Heart right ventricle (tissue), 16 donors: ENCODE data around the gene FRMD4B. TPM values are rescaled to one million over a fixed set of nuclear protein-coding genes. Genes with fewer than 3 reads are reported as not detected.

ENCODE experiments used
- ATAC-seq, 8 donors: fragments of 200-7000 bp; cut with Tn5 transposase; one replicate each; pipeline ENCODE4 v1.9.1; 2020; ENCODE audit warnings: mild to moderate bottlenecking in 8 of 8, moderate library complexity in 8 of 8, moderate number of reproducible peaks in 1 of 8
- DNase-seq, 2 donors: peaks; one replicate each; pipeline ENCODE4 v3.0.0-alpha.2; 2020
- H3K27ac ChIP-seq, 10 donors: fragments of 200-600 bp; sonication (generic) in 2 of 10; one replicate each; pipeline versions ENCODE4 v1.5.0 to v1.8.0; 2020 to 2022; ENCODE audit warnings: mild to moderate bottlenecking in 3 of 10
- H3K27me3 ChIP-seq, 7 donors: fragments of 200-600 bp; one replicate each; pipeline ENCODE4 v1.8.0; 2021 to 2022; ENCODE audit warnings: mild to moderate bottlenecking in 2 of 7
- H3K36me3 ChIP-seq, 9 donors: fragments of 200-600 bp; sonication (generic) in 1 of 9; one replicate each; pipeline versions ENCODE4 v1.5.0 to v1.8.0; 2020 to 2022; ENCODE audit warnings: mild to moderate bottlenecking in 2 of 9
- H3K4me1 ChIP-seq, 9 donors: fragments of 200-600 bp; sonication (generic) in 1 of 9; one replicate each; pipeline versions ENCODE4 v1.5.0 to v1.8.0; 2020 to 2022; ENCODE audit warnings: mild to moderate bottlenecking in 4 of 9
- H3K4me3 ChIP-seq, 10 donors: fragments of 200-600 bp; sonication (generic) in 2 of 10; one replicate each; pipeline versions ENCODE4 v1.5.0 to v1.8.0; 2020 to 2022; ENCODE audit warnings: mild to moderate bottlenecking in 7 of 10, moderate library complexity in 2 of 10
- H3K9me3 ChIP-seq, 11 donors: fragments of 200-600 bp in 10 of 11; sonication (generic) in 2 of 11; one replicate each; pipeline versions ENCODE4 v1.5.0 to v1.8.0; 2013 to 2022; ENCODE audit warnings: mild to moderate bottlenecking in 2 of 11, control low read depth in 1 of 11, moderate library complexity in 1 of 11
- CTCF ChIP-seq, 9 donors: fragments of 200-600 bp; sonication (generic) in 2 of 9; IDR thresholded peaks; one replicate each; pipeline versions ENCODE4 v1.5.0 to v1.8.0; 2021 to 2022; ENCODE audit warnings: antibody characterized with exemption in 9 of 9, mild to moderate bottlenecking in 5 of 9, moderate library complexity in 1 of 9
- WGBS, 2 donors: extraction: QIAGEN DNeasy Blood & Tissue Kit; methylation state at CpG; one replicate each; pipeline ENCODE4 v1.1.7; 2013; ENCODE audit warnings: inconsistent platforms in 1 of 2; 5-methylcytosine and 5-hydroxymethylcytosine counted together
- intact Hi-C, 10 donors: fragments of 100-400 bp; cut with DNase I; formaldehyde crosslinking; loops; one replicate each; pipeline versions ENCODE4 v1.11.1 to v1.14.2; 2022
- polyA plus RNA-seq, 2 donors: library from polyadenylated mRNA; stranded (reverse); fragments of 200-250 nt; gene quantifications; one replicate each; pipeline ENCODE4 v1.2.3, GENCODE V29; 2013
- total RNA-seq, 10 donors: library from RNA; stranded (reverse); fragmentation: NEBNext Ultra II Directional in 3 of 10; extraction: Animal tissue kit (Norgen Biotek cat#: 25700) in 3 of 10; gene quantifications; one replicate each; pipeline versions ENCODE4 v1.2.1 to v1.2.4, GENCODE V29; 2021 to 2023
- donor health status: Arrhythmogenic right ventricular cardiomyopathy.
- donor health status: ischemic (EF 13 %, LVEDD 7.1; RV severe dilation, severe dysfunction).
- donor health status: healthy with polysubstance abuse.
- donor health status: DM: no; HTN: yes; CAD: no.
- donor health status: DM: no; HTN: no; CAD: no.
- donor health status: ischemic (EF 25% LVEDD 6.9; RV normal size, moderate dysfunction).
- donor health status: ischemic (EF 25% LVEDD 5.7; RV mildly dilated, moderate dysfunction).
- donor health status: healthy.
- donor health status: DM: yes; HTN: yes; CAD: no.
- donor health status: Ischemic cardiomyopathy.
- donor health status: ischemic (EF 35%, LVEDD 5.7; RV mildly dilated, moderate dysfunction).
- donor health status: nonischemic (EF 11% LVEDD 7.7; RV severe dilation, severe dysfunction).
- donor health status: DM: yes; HTN: yes; CAD: no.
- donor health status: PGD.
- donor health status: ischemic (EF 29% LVEDD 5.4; RV normal size, mild dysfunction).
- donor health status: nonischemic (EF 23%, LVEDD 6.1; RV moderate dilation, normal function).

FRMD4B gene
- total and polyA plus RNA-seq, 12 donors: 4.1 to 31.0 (median 16.7) TPM

GRCh38 chr3:69252631-69253030 is 133.3 kb downstream of the FRMD4B start:
- ATAC-seq (no peak), DNase-seq (no peak)
- WGBS, 2 donors: 94 to 97% methylated on average over 4 of the region's 4 CpGs
- Histone ChIP-seq H3K4me1 (peaks cover 0 to 6% (median 0%) of the 10 kb centered on the region in 9 donors), H3K36me3 (peaks cover 0 to 15% (median 0%) of the 10 kb centered on the region in 9 donors), H3K4me3 (no peak overlapping the region), H3K27me3 (no peaks in the 10 kb centered on the region), H3K27ac (no peak overlapping the region), H3K9me3 (no peaks in the 10 kb centered on the region)
- intact Hi-C loops: no loop called here
- no peak for TF ChIP-seq CTCF (IDR thresholded peaks at IDR 0.05)

GRCh38 chr3:69252141-69252540 is 133.7 kb downstream of the FRMD4B start:
- 90 to 93% methylated on average over 4 of the region's 4 CpGs for WGBS, 2 donors
- intact Hi-C loops: no loop called here
- Histone ChIP-seq H3K9me3 (no peaks in the 10 kb centered on the region), H3K4me3 (no peak overlapping the region), H3K27ac (no peak overlapping the region), H3K27me3 (no peaks in the 10 kb centered on the region), H3K4me1 (peaks cover 0 to 6% (median 0%) of the 10 kb centered on the region in 9 donors), H3K36me3 (peaks cover 0 to 20% (median 0%) of the 10 kb centered on the region in 9 donors)
- TF ChIP-seq CTCF (IDR thresholded peaks at IDR 0.05): no peak
- DNase-seq: no peak
- ATAC-seq: no peak

GRCh38 chr3:69251078-69251805 is 134.6 kb downstream of the FRMD4B start:
- DNase-seq: no peak
- no peak for TF ChIP-seq CTCF (IDR thresholded peaks at IDR 0.05)
- Histone ChIP-seq H3K9me3 (no peaks in the 10 kb centered on the region), H3K27ac (no peak overlapping the region), H3K4me3 (no peak overlapping the region), H3K36me3 (peaks cover 0 to 20% (median 0%) of the 10 kb centered on the region in 9 donors), H3K27me3 (no peaks in the 10 kb centered on the region), H3K4me1 (peaks cover 0 to 6% (median 0%) of the 10 kb centered on the region in 9 donors)
- intact Hi-C loops: no loop called here
- ATAC-seq: no peak
- WGBS, 2 donors: 90 to 94% methylated on average over 6 of the region's 6 CpGs

GRCh38 chr3:69250014-69250413 is 135.9 kb downstream of the FRMD4B start:
- H3K9me3 ChIP-seq: no peaks in the 10 kb centered on the region
- 52% methylated on average over 8 of the region's 8 CpGs for WGBS, 2 donors
- DNase-seq (peak in 1 of 2 donors; percentile 32), ATAC-seq (peak in 7 of 8 donors; percentile 46 to 71 (median 54))
- no peak overlapping the region for H3K27ac ChIP-seq
- H3K36me3 ChIP-seq: peaks cover 0 to 20% (median 0%) of the 10 kb centered on the region in 9 donors
- TF ChIP-seq CTCF (IDR thresholded peaks at IDR 0.05): no peak
- H3K4me3 ChIP-seq: peak overlapping the region in 6 of 10 donors; percentile 5 to 35 (median 22)
- no peaks in the 10 kb centered on the region for H3K27me3 ChIP-seq
- intact Hi-C loops: no loop called here
- peaks cover 0 to 6% (median 0%) of the 10 kb centered on the region in 9 donors for H3K4me1 ChIP-seq
